Effector memory CD4-positive, alpha-beta T cell (primary cell): ENCODE measurements around the gene COL21A1.

Source experiments
- DNase-seq, 3 donors: peaks; one replicate each; pipeline ENCODE4 v3.0.0-alpha.2; 2020
- H3K27ac ChIP-seq: 2 replicates; pipeline ENCODE4 v1.7.0; 2013; ENCODE audit warnings: mild to moderate bottlenecking, low read length, moderate library complexity; ENCODE audit not compliant: insufficient read depth, poor library complexity, severe bottlenecking
- H3K27me3 ChIP-seq: replicated peaks from 2 replicates; pipeline ENCODE4 v1.7.0; 2013; ENCODE audit warnings: mild to moderate bottlenecking, low read length; ENCODE audit not compliant: insufficient read depth, control insufficient read depth, poor library complexity, severe bottlenecking
- H3K36me3 ChIP-seq: 2 replicates; pipeline ENCODE4 v1.7.0; 2013; ENCODE audit warnings: mild to moderate bottlenecking, low read length, moderate library complexity; ENCODE audit not compliant: control insufficient read depth, insufficient read depth
- H3K4me1 ChIP-seq: 2 replicates; pipeline ENCODE4 v1.7.0; 2013; ENCODE audit warnings: low read length, mild to moderate bottlenecking; ENCODE audit not compliant: control insufficient read depth, insufficient read depth, poor library complexity, severe bottlenecking
- H3K4me3 ChIP-seq: 2 replicates; pipeline ENCODE4 v1.7.0; 2013; ENCODE audit warnings: low read length, low read depth, mild to moderate bottlenecking; ENCODE audit not compliant: insufficient read depth, poor library complexity, severe bottlenecking
- H3K9me3 ChIP-seq: 2 replicates; pipeline ENCODE4 v1.7.0; 2013; ENCODE audit warnings: mild to moderate bottlenecking, low read length, moderate library complexity; ENCODE audit not compliant: control insufficient read depth

The COL21A1 gene

DNA sequence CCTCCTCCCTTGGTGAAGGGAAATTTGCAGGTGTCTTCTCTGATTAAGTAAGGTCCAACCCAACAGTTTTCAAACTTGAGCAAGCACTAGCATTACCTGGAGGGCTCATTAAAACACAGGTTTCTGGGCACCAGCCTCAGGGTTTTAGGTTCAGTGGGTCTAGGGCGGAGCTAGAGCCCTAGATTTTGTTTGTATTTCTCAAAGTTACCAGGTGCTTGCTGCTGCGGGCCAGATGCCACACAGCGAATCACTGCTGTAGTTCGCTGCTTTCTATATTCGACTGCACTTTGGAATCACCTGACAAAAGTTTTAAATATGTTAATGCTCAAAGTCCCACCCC, 869 bp downstream of the COL21A1 start:
- Histone ChIP-seq H3K4me3 (no peak overlapping the region), H3K27me3 (no peaks in the 10 kb centered on the region), H3K9me3 (no peaks in the 10 kb centered on the region), H3K4me1 (no peaks in the 10 kb centered on the region), H3K27ac (no peak overlapping the region), H3K36me3 (no peaks in the 10 kb centered on the region)
- no peak for DNase-seq

DNA sequence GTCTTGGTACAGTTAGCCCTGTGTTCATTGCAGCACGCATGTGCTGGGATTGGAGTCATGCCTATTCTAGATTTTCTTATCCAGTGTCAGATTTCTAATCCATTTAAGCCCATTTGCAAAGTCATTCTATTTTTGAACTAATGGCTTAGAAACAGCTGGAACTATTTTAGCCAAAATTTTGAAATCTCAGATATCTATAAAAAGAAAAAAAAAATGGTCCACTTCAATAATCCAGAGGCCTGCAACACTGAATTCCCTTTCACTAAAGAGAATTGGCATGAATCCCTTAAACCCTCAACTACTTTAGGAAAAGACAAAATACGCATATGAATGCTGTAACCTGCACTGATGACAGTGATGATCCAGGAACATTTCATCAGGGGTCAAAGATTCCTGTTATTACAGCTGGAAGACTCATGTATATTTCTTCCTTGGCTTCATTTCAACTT, 1.5 kb downstream of the COL21A1 start:
- no peaks in the 10 kb centered on the region for H3K27me3 ChIP-seq
- DNase-seq = no peak
- no peaks in the 10 kb centered on the region for H3K4me1 ChIP-seq
- H3K9me3 ChIP-seq = no peaks in the 10 kb centered on the region
- no peak overlapping the region for H3K4me3 ChIP-seq
- no peaks in the 10 kb centered on the region for H3K36me3 ChIP-seq
- H3K27ac ChIP-seq = no peak overlapping the region

DNA sequence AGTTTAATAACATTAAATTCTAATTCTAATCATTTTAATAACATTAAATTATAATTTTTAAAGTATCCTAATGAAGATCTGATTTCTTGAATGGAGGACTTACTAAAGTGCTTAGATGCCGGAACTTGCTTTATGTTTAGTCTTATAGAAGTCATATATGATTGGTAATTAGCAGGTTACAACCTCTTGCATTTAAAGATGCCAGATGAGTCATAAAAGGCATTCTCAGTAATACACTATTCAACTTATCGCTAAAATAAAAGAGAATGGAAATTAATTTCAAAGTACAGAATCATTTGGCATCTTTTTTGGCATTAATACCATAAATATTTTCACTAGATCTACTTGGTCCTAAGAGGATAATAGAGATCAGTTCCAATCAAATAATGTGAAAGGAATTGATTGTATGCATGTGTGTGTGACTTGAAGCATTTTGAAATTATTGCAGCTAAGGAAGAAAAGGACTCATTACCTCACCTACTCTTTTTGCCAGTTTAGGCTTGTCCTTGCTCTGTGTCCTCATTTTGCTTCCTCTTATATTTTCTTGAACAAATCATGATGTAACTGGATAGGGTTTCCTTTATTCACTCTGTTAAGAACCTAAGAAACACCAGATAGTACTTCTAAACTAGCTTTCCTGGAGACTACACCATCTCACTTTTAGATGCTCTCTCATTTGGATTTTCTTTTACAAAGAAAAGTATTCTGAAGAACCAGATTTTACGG, 2.7 kb downstream of the COL21A1 start:
- H3K9me3 ChIP-seq = no peaks in the 10 kb centered on the region
- no peak overlapping the region for H3K4me3 ChIP-seq
- DNase-seq = no peak
- H3K36me3 ChIP-seq = no peaks in the 10 kb centered on the region
- H3K27ac ChIP-seq = no peak overlapping the region
- no peaks in the 10 kb centered on the region for H3K27me3 ChIP-seq
- H3K4me1 ChIP-seq = no peaks in the 10 kb centered on the region

DNA sequence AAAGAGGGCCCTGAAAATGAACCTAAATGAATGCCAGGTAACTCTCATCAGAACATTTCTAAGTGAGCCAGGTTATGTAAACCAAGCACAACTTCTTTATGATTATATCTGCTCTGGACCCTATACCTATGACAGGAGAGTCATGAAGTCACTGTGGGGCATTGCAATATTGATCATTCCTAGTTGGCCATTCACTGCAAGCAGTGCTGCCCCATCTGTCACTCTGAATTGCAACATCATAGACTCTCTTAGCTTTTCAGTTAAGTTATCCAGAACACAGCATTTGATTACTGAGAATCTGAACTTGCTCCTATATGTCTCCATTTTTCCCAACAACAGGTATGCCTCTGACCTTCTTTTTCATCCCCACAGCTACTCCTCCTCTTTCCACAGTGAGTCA, 3.3 kb downstream of the COL21A1 start:
- Histone ChIP-seq H3K4me1 (no peaks in the 10 kb centered on the region), H3K27me3 (no peaks in the 10 kb centered on the region), H3K36me3 (no peaks in the 10 kb centered on the region), H3K9me3 (no peaks in the 10 kb centered on the region), H3K4me3 (no peak overlapping the region), H3K27ac (no peak overlapping the region)
- no peak for DNase-seq

DNA sequence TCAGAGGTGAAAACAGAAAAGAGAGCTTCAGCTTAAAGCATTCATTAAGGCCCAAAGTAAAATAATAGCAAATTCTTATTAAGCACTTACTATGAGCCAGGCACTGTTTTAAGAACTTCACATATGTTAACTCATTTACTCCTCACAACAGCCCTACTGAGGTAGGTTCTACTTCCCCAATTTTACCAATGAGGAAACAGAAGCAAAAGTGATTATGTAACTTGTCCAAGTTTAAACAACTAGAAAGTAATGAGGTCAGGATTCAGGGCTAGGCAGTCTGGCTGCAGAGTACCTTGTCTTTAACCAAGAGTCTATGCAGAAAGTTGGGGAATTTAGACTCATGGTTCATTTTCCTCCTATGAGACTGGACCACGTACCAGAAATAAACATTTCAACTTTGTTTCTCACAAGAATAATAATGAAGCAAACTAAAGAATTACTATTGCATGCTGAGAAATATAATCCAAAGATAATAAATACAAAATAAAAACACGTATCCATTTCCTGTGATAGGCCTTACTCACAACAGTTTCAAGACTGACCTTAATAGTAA, 3.8 kb downstream of the COL21A1 start:
- H3K36me3 ChIP-seq = no peaks in the 10 kb centered on the region
- DNase-seq = no peak
- H3K27ac ChIP-seq = no peak overlapping the region
- H3K27me3 ChIP-seq = no peaks in the 10 kb centered on the region
- H3K4me1 ChIP-seq = no peaks in the 10 kb centered on the region
- H3K4me3 ChIP-seq = no peak overlapping the region
- no peaks in the 10 kb centered on the region for H3K9me3 ChIP-seq

DNA sequence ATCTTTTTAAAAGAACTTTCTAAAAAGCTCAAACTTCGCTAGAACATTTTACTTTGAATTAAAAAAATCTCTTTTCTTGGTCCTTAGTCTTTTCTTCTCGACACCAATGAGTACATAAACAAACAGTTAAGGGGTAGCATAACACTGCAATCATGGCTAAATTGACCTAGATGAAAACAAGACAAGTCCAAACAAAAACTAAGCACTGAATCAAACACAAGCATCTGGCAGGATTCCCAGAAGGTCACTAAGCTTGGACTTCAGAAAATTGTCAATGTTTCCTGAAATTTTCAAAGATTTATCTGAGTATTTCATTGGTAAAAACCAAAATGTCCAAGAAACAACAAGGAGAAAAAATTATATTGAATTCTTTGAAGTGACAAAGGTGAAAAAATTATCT, 5.0 kb downstream of the COL21A1 start:
- H3K36me3 ChIP-seq = no peaks in the 10 kb centered on the region
- no peaks in the 10 kb centered on the region for H3K9me3 ChIP-seq
- H3K27ac ChIP-seq = no peak overlapping the region
- no peaks in the 10 kb centered on the region for H3K4me1 ChIP-seq
- no peak for DNase-seq
- H3K4me3 ChIP-seq = no peak overlapping the region
- H3K27me3 ChIP-seq = no peaks in the 10 kb centered on the region

DNA sequence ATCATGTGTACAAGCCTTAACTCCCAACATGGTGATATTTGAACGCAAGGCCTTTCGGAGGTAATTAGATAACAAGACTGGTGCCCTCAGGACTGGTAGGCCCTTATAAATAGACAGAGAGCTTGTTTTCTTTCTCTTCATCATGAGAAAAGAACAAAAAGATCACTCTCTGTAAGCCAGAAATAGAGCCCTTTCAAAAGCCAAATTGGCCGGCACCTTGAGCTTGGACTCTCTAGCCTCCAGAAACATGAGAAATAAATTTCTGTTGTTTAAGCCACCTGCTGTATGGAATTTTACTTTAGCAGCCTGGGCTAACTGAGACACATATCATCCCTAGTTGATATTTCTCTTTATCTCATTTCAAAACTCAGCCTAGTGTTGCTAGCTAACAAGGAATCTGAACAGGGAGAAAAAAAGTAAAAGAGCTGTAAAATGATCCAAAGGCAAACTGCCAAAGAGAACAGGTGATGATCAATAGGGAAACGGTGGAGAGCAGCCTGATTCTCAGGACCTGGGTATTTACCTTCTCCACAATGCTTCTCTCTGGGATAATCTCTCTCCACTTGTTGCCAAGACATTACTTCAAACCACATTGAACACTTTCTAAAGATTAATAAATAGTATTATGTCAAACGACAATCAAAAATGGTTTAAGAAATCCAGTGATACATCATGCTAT, 6.1 kb downstream of the COL21A1 start:
- no peaks in the 10 kb centered on the region for H3K36me3 ChIP-seq
- no peaks in the 10 kb centered on the region for H3K9me3 ChIP-seq
- H3K27me3 ChIP-seq = no peaks in the 10 kb centered on the region
- no peaks in the 10 kb centered on the region for H3K4me1 ChIP-seq
- H3K27ac ChIP-seq = no peak overlapping the region
- H3K4me3 ChIP-seq = no peak overlapping the region
- no peak for DNase-seq

DNA sequence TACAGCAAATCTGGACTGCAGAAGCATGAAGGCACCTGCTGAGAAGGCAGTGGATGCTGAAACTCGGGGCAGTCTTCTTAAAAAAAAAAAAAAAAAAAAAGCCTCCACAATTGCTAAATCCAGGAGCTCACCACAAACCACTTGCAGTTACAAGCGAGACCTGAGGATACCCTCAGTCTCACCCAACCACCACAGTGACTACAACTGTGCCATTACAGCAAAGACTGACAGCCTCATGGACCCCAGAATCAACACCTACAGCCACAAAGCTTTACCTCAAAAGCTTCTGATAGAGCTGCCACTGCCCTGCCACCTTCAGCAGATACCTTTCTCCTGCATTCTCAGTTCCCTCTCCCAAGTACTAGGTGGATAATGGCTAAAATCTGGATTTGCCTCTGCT, 9.0 kb downstream of the COL21A1 start:
- no peak for DNase-seq
- Histone ChIP-seq H3K36me3 (no peaks in the 10 kb centered on the region), H3K4me3 (no peak overlapping the region), H3K27ac (no peak overlapping the region), H3K27me3 (no peaks in the 10 kb centered on the region), H3K4me1 (no peaks in the 10 kb centered on the region), H3K9me3 (no peaks in the 10 kb centered on the region)

DNA sequence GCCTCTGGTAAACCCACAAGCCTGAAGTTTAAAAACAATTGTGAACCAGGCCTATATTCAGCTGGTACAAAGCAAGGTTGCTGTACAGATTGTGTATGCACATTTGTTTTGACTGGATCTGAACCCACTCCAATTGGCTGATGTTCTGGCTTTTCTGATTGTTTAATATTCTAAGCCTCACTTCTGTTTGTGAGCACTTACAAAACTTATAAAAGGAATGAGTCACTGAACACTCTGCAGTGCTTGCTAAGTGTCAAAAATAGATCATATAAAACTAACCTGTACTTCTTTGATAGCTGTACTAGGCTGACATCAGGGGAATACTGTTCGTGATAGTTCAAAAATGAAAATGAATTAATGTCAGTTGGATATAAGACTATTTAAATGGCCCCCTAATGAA, 12.1 kb downstream of the COL21A1 start:
- H3K9me3 ChIP-seq = no peaks in the 10 kb centered on the region
- no peaks in the 10 kb centered on the region for H3K27me3 ChIP-seq
- DNase-seq = no peak
- H3K36me3 ChIP-seq = no peaks in the 10 kb centered on the region
- H3K4me3 ChIP-seq = no peak overlapping the region
- no peaks in the 10 kb centered on the region for H3K4me1 ChIP-seq
- no peak overlapping the region for H3K27ac ChIP-seq

DNA sequence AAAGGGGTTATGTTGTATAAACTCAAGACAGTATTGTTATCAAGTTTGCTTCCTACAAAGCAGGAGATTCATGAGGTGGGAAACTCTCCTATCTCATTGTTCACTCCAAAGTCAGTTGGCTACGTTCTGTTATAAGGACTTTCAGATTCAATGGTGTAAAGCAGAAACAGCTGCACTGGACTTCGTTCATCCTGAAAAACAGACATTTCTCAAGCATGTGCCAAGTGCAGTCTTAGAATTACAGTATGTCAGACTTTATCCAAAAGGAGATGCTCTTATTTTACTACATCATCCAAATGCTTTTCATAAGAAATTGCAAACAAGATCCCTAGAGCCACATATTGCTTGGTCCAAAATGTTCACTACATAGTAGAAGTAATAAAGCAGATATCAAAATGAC, 14.9 kb downstream of the COL21A1 start:
- Histone ChIP-seq H3K9me3 (no peaks in the 10 kb centered on the region), H3K27me3 (no peaks in the 10 kb centered on the region), H3K27ac (no peak overlapping the region), H3K4me1 (no peaks in the 10 kb centered on the region), H3K4me3 (no peak overlapping the region), H3K36me3 (no peaks in the 10 kb centered on the region)
- DNase-seq = no peak
